PC-9 (cell line): ENCODE results near the gene ZNF346. TPM values are rescaled to one million over a fixed set of nuclear protein-coding genes. Genes with fewer than 3 reads are reported as not detected.

Source experiments
- BruUV-seq: library from RNA; stranded (reverse); fragments of 400-500 nt; replicated peaks from 2 replicates; lab custom pipeline; 2021; lab: Mats Ljungman, UMichigan
- CTCF ChIA-PET: fragments of 300-600 bp; sonication (Branson Sonifier 250); formaldehyde crosslinking; loops from one replicate; lab custom pipeline; 2022; ENCODE audit warnings: antibody characterized with exemption; lab: Charles Lee
- POLR2A ChIA-PET: fragments of 300-600 bp; sonication (Branson Sonifier 250); formaldehyde crosslinking; loops from one replicate; lab custom pipeline; 2022; ENCODE audit warnings: antibody characterized with exemption; ENCODE audit not compliant: unreplicated experiment; lab: Charles Lee
- DNase-seq, 2 experiments: peaks; one replicate each; pipeline versions ENCODE4 v3.0.0 to v3.0.0-alpha.2; 2015 to 2022; ENCODE audit warnings: mixed read lengths in 1 of 2
- H2AFZ ChIP-seq: fragments of 200-600 bp; sonication (generic); 2 replicates; pipeline ENCODE4 v1.8.1; 2017; ENCODE audit warnings: antibody characterized with exemption
- H3F3A ChIP-seq: fragments of 200-600 bp; sonication (generic); 2 replicates; pipeline ENCODE4 v1.8.1; 2017; ENCODE audit warnings: antibody characterized with exemption, mild to moderate bottlenecking, low read depth; ENCODE audit not compliant: insufficient read depth
- H3K27ac ChIP-seq: fragments of 200-600 bp; sonication (generic); 2 replicates; pipeline ENCODE4 v1.6.1; 2016; ENCODE audit warnings: mixed run types
- H3K27me3 ChIP-seq: fragments of 200-600 bp; sonication (generic); 2 replicates; pipeline ENCODE4 v1.6.1; 2016; ENCODE audit warnings: low read depth, mixed run types; ENCODE audit not compliant: insufficient read depth
- H3K36me3 ChIP-seq: fragments of 200-600 bp; sonication (generic); 2 replicates; pipeline ENCODE4 v1.6.1; 2016; ENCODE audit warnings: low read depth, mixed run types
- H3K4me1 ChIP-seq: fragments of 200-600 bp; sonication (generic); replicated peaks from 2 replicates; pipeline ENCODE4 v1.6.1; 2016; ENCODE audit warnings: mixed run types; ENCODE audit not compliant: insufficient read depth
- H3K4me2 ChIP-seq: fragments of 200-600 bp; sonication (generic); 2 replicates; pipeline ENCODE4 v1.6.1; 2017; ENCODE audit warnings: mixed run types
- H3K4me3 ChIP-seq: fragments of 200-600 bp; sonication (generic); 2 replicates; pipeline ENCODE4 v1.6.1; 2016; ENCODE audit warnings: mixed run types
- H3K79me2 ChIP-seq: fragments of 200-600 bp; sonication (generic); 2 replicates; pipeline ENCODE4 v1.6.1; 2017; ENCODE audit warnings: low read depth, mixed run types
- H3K9me2 ChIP-seq: fragments of 200-600 bp; sonication (generic); 2 replicates; pipeline ENCODE4 v1.8.1; 2017; ENCODE audit warnings: mild to moderate bottlenecking; ENCODE audit not compliant: insufficient read depth
- H3K9me3 ChIP-seq: fragments of 200-600 bp; sonication (generic); 2 replicates; pipeline ENCODE4 v1.8.1; 2016; ENCODE audit warnings: low read depth; ENCODE audit not compliant: insufficient read depth
- H4K20me1 ChIP-seq: fragments of 200-600 bp; sonication (generic); 2 replicates; pipeline ENCODE4 v1.8.1; 2017; ENCODE audit not compliant: insufficient read depth
- EZH2 ChIP-seq: fragments of 200-600 bp; sonication (generic); IDR thresholded peaks from 2 replicates; pipeline ENCODE4 v1.8.0; 2017; ENCODE audit warnings: antibody characterized with exemption, low read depth
- intact Hi-C: fragments of 100-400 bp; cut with micrococcal nuclease; formaldehyde crosslinking; loops from one replicate; pipeline ENCODE4 v1.10.0; 2022; ENCODE audit not compliant: unreplicated experiment
- total RNA-seq: library from RNA; stranded (reverse); gene quantifications from 2 replicates; pipeline ENCODE4 v1.2.3, GENCODE V29; 2021
- TF ChIP-seq, protein P1 (sequence below): fragments of 200-600 bp; sonication (generic); conservative IDR thresholded peaks from 2 replicates; pipeline ENCODE4 v1.6.1; 2017; ENCODE audit warnings: mixed run types, antibody characterized with exemption, mild to moderate bottlenecking, moderate library complexity

Gene ZNF346
- total RNA-seq, 1 experiment from 2014 or later = 23.8 TPM

DNA sequence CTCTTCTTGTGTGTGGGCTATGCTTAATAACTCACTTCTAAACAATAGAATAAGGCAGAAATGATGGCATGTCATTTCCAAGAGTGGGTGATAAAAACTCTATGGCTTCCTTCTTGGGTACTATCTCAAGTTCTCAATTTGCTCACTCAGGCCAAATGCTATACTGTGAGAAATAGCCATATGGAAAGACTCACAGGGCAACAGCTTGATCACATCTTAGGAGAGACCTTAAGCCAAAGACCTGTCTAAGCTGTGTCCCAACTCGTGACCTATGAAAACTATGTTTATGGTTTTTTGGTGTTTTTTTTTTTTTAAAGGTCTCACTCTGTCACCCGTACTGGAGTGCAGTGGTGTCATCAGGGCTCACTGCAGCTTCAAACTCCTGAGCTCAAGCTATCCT lies 13.8 kb upstream of the ZNF346 start:
- intact Hi-C loops = loop anchor here (5.0 to 10.0 kb wide), 2 partner anchors 474 to 509 kb away; partner anchors contain the start of genes DDX41 and RNF44
- H3K79me2 ChIP-seq = peaks cover 26% of the 10 kb centered on the region
- H3K9me2 ChIP-seq = no peaks in the 10 kb centered on the region
- H3K9me3 ChIP-seq = no peaks in the 10 kb centered on the region
- no TSS peak for BruUV-seq
- no peak overlapping the region for H2AFZ ChIP-seq
- POLR2A ChIA-PET = no interaction called here
- H3K4me2 ChIP-seq = no peak overlapping the region
- H3K27me3 ChIP-seq = no peaks in the 10 kb centered on the region
- H4K20me1 ChIP-seq = peaks cover 19% of the 10 kb centered on the region
- H3F3A ChIP-seq = no peaks in the 10 kb centered on the region; the same call in 1 of the 2 replicates
- H3K4me3 ChIP-seq = no peak overlapping the region
- peaks cover 11% of the 10 kb centered on the region; the same call in 1 of the 2 replicates for H3K4me1 ChIP-seq
- CTCF ChIA-PET = interaction anchor here (0.8 kb wide), 1 partner anchor 105 kb away, joined by 5 read pairs; no protein-coding TSS in a partner anchor
- no peak for DNase-seq
- no peaks in the 10 kb centered on the region for H3K36me3 ChIP-seq
- no peak for TF ChIP-seq EZH2
- TF ChIP-seq, protein P1, sequence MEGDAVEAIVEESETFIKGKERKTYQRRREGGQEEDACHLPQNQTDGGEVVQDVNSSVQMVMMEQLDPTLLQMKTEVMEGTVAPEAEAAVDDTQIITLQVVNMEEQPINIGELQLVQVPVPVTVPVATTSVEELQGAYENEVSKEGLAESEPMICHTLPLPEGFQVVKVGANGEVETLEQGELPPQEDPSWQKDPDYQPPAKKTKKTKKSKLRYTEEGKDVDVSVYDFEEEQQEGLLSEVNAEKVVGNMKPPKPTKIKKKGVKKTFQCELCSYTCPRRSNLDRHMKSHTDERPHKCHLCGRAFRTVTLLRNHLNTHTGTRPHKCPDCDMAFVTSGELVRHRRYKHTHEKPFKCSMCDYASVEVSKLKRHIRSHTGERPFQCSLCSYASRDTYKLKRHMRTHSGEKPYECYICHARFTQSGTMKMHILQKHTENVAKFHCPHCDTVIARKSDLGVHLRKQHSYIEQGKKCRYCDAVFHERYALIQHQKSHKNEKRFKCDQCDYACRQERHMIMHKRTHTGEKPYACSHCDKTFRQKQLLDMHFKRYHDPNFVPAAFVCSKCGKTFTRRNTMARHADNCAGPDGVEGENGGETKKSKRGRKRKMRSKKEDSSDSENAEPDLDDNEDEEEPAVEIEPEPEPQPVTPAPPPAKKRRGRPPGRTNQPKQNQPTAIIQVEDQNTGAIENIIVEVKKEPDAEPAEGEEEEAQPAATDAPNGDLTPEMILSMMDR = no peak
- no peak overlapping the region for H3K27ac ChIP-seq

DNA sequence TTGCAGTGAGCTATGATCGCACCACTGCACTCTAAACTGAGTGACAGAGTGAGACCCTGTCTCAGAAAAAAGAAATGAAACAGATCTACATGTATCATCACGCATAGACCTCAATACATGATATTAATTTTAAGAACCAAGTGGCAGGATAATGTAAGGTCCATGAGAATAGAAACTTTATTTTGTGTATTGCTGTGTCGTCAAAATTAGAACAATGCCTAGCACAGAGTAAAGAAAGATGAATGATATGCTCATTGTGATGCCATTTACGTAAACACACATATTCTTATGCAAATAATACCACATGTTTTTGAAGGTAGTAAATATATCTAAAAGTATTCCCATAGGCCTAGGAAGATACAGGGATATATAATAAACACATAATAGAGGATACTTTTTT lies 12.3 kb upstream of the ZNF346 start:
- H3F3A ChIP-seq = no peaks in the 10 kb centered on the region; the same call in 1 of the 2 replicates
- BruUV-seq = no TSS peak
- no peak overlapping the region for H3K27ac ChIP-seq
- H3K9me3 ChIP-seq = no peaks in the 10 kb centered on the region
- no peaks in the 10 kb centered on the region for H3K9me2 ChIP-seq
- H3K27me3 ChIP-seq = no peaks in the 10 kb centered on the region
- ChIA-PET CTCF (no interaction called here), POLR2A (no interaction called here)
- no peak for TF ChIP-seq EZH2
- TF ChIP-seq, protein P1 = no peak
- no peak for DNase-seq
- peaks cover 12% of the 10 kb centered on the region for H3K79me2 ChIP-seq
- H3K4me2 ChIP-seq = no peak overlapping the region
- no peak overlapping the region for H2AFZ ChIP-seq
- H3K4me3 ChIP-seq = no peak overlapping the region
- H4K20me1 ChIP-seq = peaks cover 5% of the 10 kb centered on the region
- intact Hi-C loops = no loop called here
- H3K36me3 ChIP-seq = no peaks in the 10 kb centered on the region
- peaks cover 4% of the 10 kb centered on the region; the same call in 1 of the 2 replicates for H3K4me1 ChIP-seq

DNA sequence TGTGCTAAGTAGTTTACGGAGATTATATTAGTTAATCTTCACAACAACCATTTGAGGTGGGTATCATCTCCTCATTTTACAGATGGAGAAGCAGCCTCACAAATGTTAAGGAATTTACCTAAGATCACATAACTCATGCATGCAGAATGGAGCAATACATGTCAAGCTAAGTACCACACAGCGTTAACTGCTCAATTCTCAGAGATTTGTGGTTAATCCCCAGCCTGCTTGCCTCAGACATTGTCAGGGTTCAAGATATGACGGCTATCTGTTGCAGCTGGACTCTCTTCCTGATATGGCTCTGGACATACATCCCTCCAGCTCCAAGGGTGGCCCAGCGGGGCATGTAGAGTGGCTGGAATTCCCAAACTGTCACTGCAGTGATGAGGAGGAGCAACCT lies 7.3 kb upstream of the ZNF346 start:
- H3K79me2 ChIP-seq = no peaks in the 10 kb centered on the region
- no TSS peak for BruUV-seq
- H3K36me3 ChIP-seq = no peaks in the 10 kb centered on the region
- no peaks in the 10 kb centered on the region for H3K9me2 ChIP-seq
- DNase-seq = no peak
- H3K9me3 ChIP-seq = no peaks in the 10 kb centered on the region
- no peaks in the 10 kb centered on the region for H3K4me1 ChIP-seq
- no peaks in the 10 kb centered on the region for H3F3A ChIP-seq
- no peaks in the 10 kb centered on the region for H3K27me3 ChIP-seq
- H3K4me3 ChIP-seq = no peak overlapping the region
- intact Hi-C loops = no loop called here
- no peak overlapping the region for H3K4me2 ChIP-seq
- TF ChIP-seq EZH2 = no peak
- TF ChIP-seq, protein P1 = no peak
- no peak overlapping the region for H3K27ac ChIP-seq
- CTCF ChIA-PET = no interaction called here
- H4K20me1 ChIP-seq = no peaks in the 10 kb centered on the region
- POLR2A ChIA-PET = no interaction called here
- no peak overlapping the region for H2AFZ ChIP-seq
